K562 (cell line): ENCODE results near the gene CEBPA. TPM values are rescaled to one million over a fixed set of nuclear protein-coding genes. Genes with fewer than 3 reads are reported as not detected.

Source experiments
- ATAC-seq: fragments of 200-7000 bp; cut with Tn5 transposase; 3 replicates; pipeline ENCODE4 v1.9.1; 2020; ENCODE audit warnings: moderate library complexity
- BruUV-seq: library from RNA; stranded (reverse); fragments of 400-500 nt; replicated peaks from 2 replicates; lab custom pipeline; 2021; lab: Mats Ljungman, UMichigan
- CTCF ChIA-PET: fragments of 300-600 bp; formaldehyde crosslinking; extraction: SDS; loops from one replicate; lab custom pipeline; 2021; ENCODE audit warnings: low intra/inter-chr PET ratio; lab: Yijun Ruan, JAX
- POLR2A ChIA-PET: fragments of 300-600, 350-650 bp; sonication (Branson Sonifier 250); formaldehyde crosslinking; extraction: SDS; loops from one replicate; lab custom pipeline; 2021; ENCODE audit warnings: antibody characterized with exemption, inconsistent platforms; lab: Yijun Ruan, JAX
- DNase-seq, 4 experiments: peaks; one replicate each; pipeline versions ENCODE4 v3.0.0 to v3.0.0-alpha.2; 2011 to 2018; ENCODE audit warnings: low spot score in 3 of 4, mixed read lengths in 3 of 4; ENCODE audit errors: extremely low read depth in 1 of 4
- FAIRE-seq: peaks from 2 replicates; lab custom pipeline; 2011; peaks lifted over from hg19 to GRCh38; lab: Jason Lieb, UNC
- H2AFZ ChIP-seq: 2 replicates; pipeline ENCODE4 v1.6.0; 2011; ENCODE audit warnings: low read depth, low read length, control low read depth, inconsistent platforms
- H3K27ac ChIP-seq: fragments of 200-600 bp; 3 replicates; pipeline ENCODE4 v1.8.0; 2011; ENCODE audit warnings: low read depth, mild to moderate bottlenecking, control low read depth, inconsistent platforms, low read length, moderate library complexity, mixed read lengths; ENCODE audit errors: extremely low read depth
- H3K27me3 ChIP-seq, 2 experiments: fragments of 300-600 bp in 1 of 2; 2 replicates in 1 of 2; 3 replicates in 1 of 2; pipeline versions ENCODE4 v1.6.0 to v1.8.0; 2011; ENCODE audit warnings: inconsistent platforms in 2 of 2, low read length in 2 of 2, mild to moderate bottlenecking in 1 of 2, mixed read lengths in 1 of 2, moderate library complexity in 1 of 2; ENCODE audit not compliant: control insufficient read depth in 2 of 2, insufficient read depth in 2 of 2
- H3K36me3 ChIP-seq: fragments of 300-600 bp; 3 replicates; pipeline ENCODE4 v1.8.0; 2011; ENCODE audit warnings: mild to moderate bottlenecking, low read length, inconsistent platforms; ENCODE audit not compliant: control insufficient read depth, insufficient read depth
- H3K4me1 ChIP-seq, 2 experiments: fragments of 200-600 bp in 1 of 2; replicated peaks in 1 of 2; 2 replicates in 1 of 2; 3 replicates in 1 of 2; pipeline versions ENCODE4 v1.5.1 to v1.8.0; 2011; ENCODE audit warnings: inconsistent platforms in 2 of 2, low read length in 2 of 2, mild to moderate bottlenecking in 1 of 2, mixed read lengths in 1 of 2, moderate library complexity in 1 of 2; ENCODE audit not compliant: control insufficient read depth in 2 of 2, insufficient read depth in 2 of 2
- H3K4me2 ChIP-seq: 2 replicates; pipeline ENCODE4 v1.6.1; 2011; ENCODE audit warnings: low read length, control low read depth, inconsistent platforms, mixed read lengths; ENCODE audit not compliant: insufficient read depth
- H3K4me3 ChIP-seq: fragments of 200-600 bp; sonication (generic), shearing (Covaris generic); 2 replicates; pipeline ENCODE4 v1.5.1; 2016; ENCODE audit warnings: control low read depth, inconsistent platforms
- H3K79me2 ChIP-seq: fragments of 200-600 bp; 3 replicates; pipeline ENCODE4 v1.8.0; 2011; ENCODE audit warnings: low read length, inconsistent platforms; ENCODE audit not compliant: control insufficient read depth, insufficient read depth
- H3K9ac ChIP-seq, 2 experiments: 2 replicates each; pipeline versions ENCODE4 v1.6.0 to v1.6.1; 2011; ENCODE audit warnings: low read depth in 2 of 2, low read length in 2 of 2, control low read depth in 1 of 2, inconsistent platforms in 1 of 2, mild to moderate bottlenecking in 1 of 2, mixed read lengths in 1 of 2; ENCODE audit not compliant: insufficient read depth in 1 of 2
- H3K9me1 ChIP-seq: one replicate; pipeline ENCODE4 v1.6.0; 2011; ENCODE audit warnings: inconsistent platforms, mild to moderate bottlenecking, low read length, moderate library complexity; ENCODE audit not compliant: control insufficient read depth, insufficient read depth
- H3K9me3 ChIP-seq: replicated peaks from 2 replicates; pipeline ENCODE4 v1.5.1; 2011; ENCODE audit warnings: low read depth, low read length, inconsistent platforms; ENCODE audit not compliant: control insufficient read depth, insufficient read depth
- H4K20me1 ChIP-seq: replicated peaks from 2 replicates; pipeline ENCODE4 v1.6.1; 2011; ENCODE audit warnings: low read length, inconsistent platforms, mixed read lengths; ENCODE audit not compliant: control insufficient read depth, insufficient read depth
- CEBPG ChIP-seq, 3 experiments: fragments of 200-800 bp in 1 of 3; sonication (Bioruptor generic) in 1 of 3; sonication (generic) in 1 of 3; formaldehyde crosslinking in 1 of 3; IDR thresholded peaks in 2 of 3; conservative IDR thresholded peaks in 1 of 3; 2 replicates each; pipeline versions ENCODE4 v1.6.1 to v1.8.0; 2016 to 2022; ENCODE audit warnings: missing compliant biosample characterization in 2 of 3, missing genetic modification characterization in 2 of 3, mild to moderate bottlenecking in 1 of 3, missing genetic modification reagents in 1 of 3
- POLR2G ChIP-seq: fragments of 200-400 bp; formaldehyde crosslinking; IDR thresholded peaks from 2 replicates; pipeline ENCODE4 v1.6.1; 2017; ENCODE audit warnings: low read depth, mild to moderate bottlenecking, antibody characterized with exemption, low read length, moderate library complexity
- ZNF449 ChIP-seq: fragments of 250-450 bp; sonication (Bioruptor Pico); IDR thresholded peaks from 2 replicates; pipeline ENCODE4 v1.8.0; 2022; ENCODE audit warnings: moderate library complexity, mild to moderate bottlenecking, inconsistent platforms
- ZNF512 ChIP-seq: IDR thresholded peaks from 2 replicates; pipeline ENCODE4 v1.6.1; 2016; ENCODE audit warnings: missing genetic modification characterization, missing compliant biosample characterization
- WGBS: fragments of 100-300 bp; shearing (Covaris generic); methylation state at CpG from one replicate; pipeline ENCODE4 v1.1.6; 2016; ENCODE audit warnings: low coverage, mixed read lengths; ENCODE audit not compliant: insufficient coverage; ENCODE audit errors: missing lambda C conversion rate; 5-methylcytosine and 5-hydroxymethylcytosine counted together
- in situ Hi-C: fragments of 300-500 bp; cut with MboI; formaldehyde crosslinking; loops from 4 replicates; pipeline ENCODE4 v1.15.0; 2018; ENCODE audit warnings: inconsistent platforms, mixed read lengths
- intact Hi-C: fragments of 100-400 bp; cut with micrococcal nuclease; formaldehyde crosslinking; loops from 2 replicates; pipeline ENCODE4 v1.14.2; 2022
- polyA plus RNA-seq, 8 experiments: library from polyadenylated mRNA; depleted of rRNA in 4 of 8; stranded (reverse) in 5 of 8; unstranded in 3 of 8; fragments of >200 nt; fragmentation: Nextera tagmentation in 2 of 8; fragmentation: Illumina TruSeq in 1 of 8; extraction: Ambion mirVana in 2 of 8; extraction: Trizol in 1 of 8; gene quantifications; 2 replicates each; pipeline versions ENCODE4 v1.2.1 to v1.2.3, GENCODE V29; 2011 to 2014; ENCODE audit warnings: inconsistent platforms in 1 of 8, missing spikeins in 1 of 8
- total RNA-seq, 7 experiments: library from RNA; depleted of rRNA in 6 of 7; stranded (reverse); fragments of >200 nt in 6 of 7; fragmentation: Illumina TruSeq in 2 of 7; extraction: Trizol in 2 of 7; gene quantifications; 2 replicates each; pipeline versions ENCODE4 v1.2.1 to v1.2.3, GENCODE V29; 2011 to 2021; ENCODE audit warnings: low replicate concordance in 1 of 7

The CEBPA gene
- total and polyA plus RNA-seq, 9 of the 15 experiments (the other 6 are each of a cell fraction or from before 2014, with no cell fraction given) = 0.03 to 0.59 (median 0.15) TPM; not detected in 2

DNA sequence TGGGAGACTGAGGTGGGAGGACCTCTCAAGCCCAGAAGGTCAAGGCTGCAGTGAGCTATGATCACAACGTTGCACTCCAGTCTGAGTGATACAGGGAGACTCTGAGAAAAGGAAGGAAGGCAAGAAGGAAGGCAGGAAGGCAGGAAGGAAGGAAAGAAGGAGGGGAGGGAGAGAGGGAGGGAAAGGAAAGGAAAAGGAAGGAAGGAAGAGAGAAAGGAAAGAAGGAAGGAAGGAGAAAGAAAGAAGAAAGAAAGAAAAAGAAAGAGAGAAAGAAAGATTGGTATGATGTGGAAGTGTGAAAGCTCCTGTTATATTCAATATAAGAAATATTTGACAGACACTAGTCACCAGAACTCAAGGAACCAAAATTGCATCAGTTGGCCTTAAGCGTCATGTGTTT, 38.7 kb upstream of the CEBPA start:
- Histone ChIP-seq H3K9me1 (no peaks in the 10 kb centered on the region), H3K9ac (no peak overlapping the region), H3K4me1 (no peaks in the 10 kb centered on the region), H3K36me3 (no peaks in the 10 kb centered on the region), H2AFZ (no peak overlapping the region), H4K20me1 (no peaks in the 10 kb centered on the region), H3K27me3 (peaks cover 6 to 8% of the 10 kb centered on the region in 2 experiments; a peak in 4 of 5 replicates), H3K9me3 (no peaks in the 10 kb centered on the region), H3K4me2 (no peak overlapping the region), H3K4me3 (no peak overlapping the region), H3K79me2 (no peaks in the 10 kb centered on the region), H3K27ac (no peak overlapping the region)
- DNase-seq (no peak), ATAC-seq (no peak), FAIRE-seq (no peak)
- intact Hi-C loops (no loop called here), in situ Hi-C loops (no loop called here)
- BruUV-seq = no TSS peak
- CTCF ChIA-PET = no interaction called here
- WGBS = 0% methylated on average over 2 of the region's 2 CpGs
- POLR2A ChIA-PET = no interaction called here
- TF ChIP-seq POLR2G (no peak), ZNF512 (tag) (peak; percentile 70), ZNF449 (CRISPR knock-in tag) (no peak), CEBPG (CRISPR knock-in tag; IDR thresholded peaks at IDR 0.05) (no peak), CEBPG (tag; conservative IDR thresholded peaks at IDR 0.05 in 1 of 2, IDR thresholded peaks at IDR 0.05 in 1 of 2) (peak in 1 of 2 experiments; percentile 64; a peak in 1 of 4 replicates)
